ENCODE measurements around the gene PPP1R13L. TPM values are rescaled to one million over a fixed set of nuclear protein-coding genes. Genes with fewer than 3 reads are reported as not detected.

Gene PPP1R13L
- total RNA-seq, 4 donors from 2014 or later = 0.51 to 30.2 (median 3.0) TPM

GRCh38 chr19:45405435-45406225 is 761 bp upstream of the PPP1R13L start:
- peak overlapping the region; percentile 92 to 94 for H3K27ac ChIP-seq
- intact Hi-C loops (cut with DNase I; ENCODE audit: low total_unique reads) = no loop called here
- peak; percentile 88 to 91 for DNase-seq
- H3K27me3 ChIP-seq = peaks cover 0 to 8% of the 10 kb centered on the region in 2 donors
- peaks cover 8 to 9% of the 10 kb centered on the region in 2 donors for H3K4me1 ChIP-seq
- no peaks in the 10 kb centered on the region for H3K36me3 ChIP-seq
- H3K9me3 ChIP-seq = no peaks in the 10 kb centered on the region
- peak overlapping the region; percentile 69 to 78 for H3K4me3 ChIP-seq
- TF ChIP-seq CTCF (IDR thresholded peaks at IDR 0.05) = no peak
- TF ChIP-seq POLR2A (IDR thresholded peaks at IDR 0.05) = peak in 1 of 2 donors; percentile 42

- peak in 1 of 2 donors; percentile 37 for DNase-seq
- H3K27ac ChIP-seq = no peak overlapping the region
- TF ChIP-seq CTCF (IDR thresholded peaks at IDR 0.05) = peak in 1 of 4 experiments; percentile 11
- TF ChIP-seq POLR2A (IDR thresholded peaks at IDR 0.05) = no peak
Measured at GRCh38 chr19:45403781-45404556, 900 bp downstream of the PPP1R13L start.

GRCh38 chr19:45403272-45403671 is 1.6 kb downstream of the PPP1R13L start:
- no peak overlapping the region for H3K27ac ChIP-seq
- no peak overlapping the region for H3K4me3 ChIP-seq
- no peak for DNase-seq
- no peak for TF ChIP-seq CTCF (IDR thresholded peaks at IDR 0.05)
- no peak for TF ChIP-seq POLR2A (IDR thresholded peaks at IDR 0.05)
- H3K36me3 ChIP-seq = no peaks in the 10 kb centered on the region
- H3K4me1 ChIP-seq = peaks cover 8 to 9% of the 10 kb centered on the region in 2 donors
- intact Hi-C loops (cut with DNase I; ENCODE audit: low total_unique reads) = no loop called here
- peaks cover 0 to 8% of the 10 kb centered on the region in 2 donors for H3K27me3 ChIP-seq
- no peaks in the 10 kb centered on the region for H3K9me3 ChIP-seq

More at GRCh38 chr19:45403781-45404556, 900 bp downstream of the PPP1R13L start:
- Histone ChIP-seq H3K4me3 (peak overlapping the region in 1 of 2 donors; percentile 69), H3K4me1 (peaks cover 8 to 9% of the 10 kb centered on the region in 2 donors), H3K27me3 (peaks cover 0 to 8% of the 10 kb centered on the region in 2 donors), H3K9me3 (no peaks in the 10 kb centered on the region), H3K36me3 (no peaks in the 10 kb centered on the region)
- intact Hi-C loops (cut with DNase I; ENCODE audit: low total_unique reads) = no loop called here

- no peak for DNase-seq
- Histone ChIP-seq H3K9me3 (no peaks in the 10 kb centered on the region), H3K27ac (no peak overlapping the region), H3K4me3 (no peak overlapping the region), H3K36me3 (no peaks in the 10 kb centered on the region), H3K27me3 (peaks cover 0 to 8% of the 10 kb centered on the region in 2 donors), H3K4me1 (peaks cover 8 to 9% of the 10 kb centered on the region in 2 donors)
- intact Hi-C loops (cut with DNase I; ENCODE audit: low total_unique reads) = no loop called here
- TF ChIP-seq CTCF (IDR thresholded peaks at IDR 0.05) = peak in 2 of 4 experiments; percentile 8 to 14
- no peak for TF ChIP-seq POLR2A (IDR thresholded peaks at IDR 0.05)
Measured at GRCh38 chr19:45402298-45403061, 2.4 kb downstream of the PPP1R13L start.

All from uterus (tissue), 4 donors.